GM18868 (cell line): ENCODE measurements around the gene ACP2.

Experiments
- ATAC-seq: cut with Tn5 transposase; IDR thresholded peaks from one replicate; pipeline ENCODE4 v1.9.1; 2021; ENCODE audit warnings: mild to moderate bottlenecking, moderate library complexity; ENCODE audit not compliant: unreplicated experiment

ACP2 gene

DNA sequence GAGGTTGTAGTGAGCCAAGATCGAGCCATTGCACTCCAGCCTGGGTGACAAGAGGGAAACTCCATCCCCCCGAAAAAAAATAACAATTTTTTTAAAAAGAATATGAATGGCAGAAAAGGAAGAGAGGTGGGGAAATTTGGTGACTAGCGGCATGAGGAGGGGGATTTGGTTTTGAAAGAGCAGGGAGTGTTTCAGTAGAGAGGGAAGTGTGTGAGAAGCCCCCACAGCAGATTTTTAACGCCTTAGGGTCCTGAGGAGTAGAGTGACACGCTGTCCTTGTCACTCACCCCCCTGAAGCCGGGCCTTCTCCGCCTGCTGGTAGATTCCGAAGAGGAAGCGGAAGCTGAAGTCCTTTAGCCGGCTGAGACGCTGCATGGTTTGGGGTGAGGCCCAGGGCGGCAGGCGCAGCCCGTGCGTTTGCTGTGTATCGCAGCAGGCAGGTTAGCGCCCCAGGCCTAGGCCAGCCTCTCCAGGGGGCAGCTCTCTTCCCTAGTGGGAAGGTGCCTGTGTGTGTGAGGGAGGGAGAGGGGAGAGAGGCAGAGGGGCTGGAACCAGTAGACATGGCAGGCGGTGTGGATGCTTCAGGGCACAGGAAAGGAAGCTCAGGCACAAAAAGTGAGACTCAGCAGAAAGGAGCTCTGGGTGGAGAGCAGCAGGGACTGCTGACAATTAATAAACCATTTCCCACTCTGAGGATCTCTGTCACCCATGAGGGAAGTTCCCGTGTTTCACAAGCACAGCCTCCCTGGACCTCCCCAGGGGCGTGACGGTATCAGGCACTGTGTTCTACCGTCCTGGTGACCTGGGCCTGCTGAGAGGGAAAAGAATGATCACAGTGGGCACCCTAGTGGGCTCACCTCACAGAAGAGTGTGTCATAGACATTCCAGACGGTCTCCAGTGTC lies 3.9 kb downstream of the ACP2 start:
- no peak for ATAC-seq

DNA sequence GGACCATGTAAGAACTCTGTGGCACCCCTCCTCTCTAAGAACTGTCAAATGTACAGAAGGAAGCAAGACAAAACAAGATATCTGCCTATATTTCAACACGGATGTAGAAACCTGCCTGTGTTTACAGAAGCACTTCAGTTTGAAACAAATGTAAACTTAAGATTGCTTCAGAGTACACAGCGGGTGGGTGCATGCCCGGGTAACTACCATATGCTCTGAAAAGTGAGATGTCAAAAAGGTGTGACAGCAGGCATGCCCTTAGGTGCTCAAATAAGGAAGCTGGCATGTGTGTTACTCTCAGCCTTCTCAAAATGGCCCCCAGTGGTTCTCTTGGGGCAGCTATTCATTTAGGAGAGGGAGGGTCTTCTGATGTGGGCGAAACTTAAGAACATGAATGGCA lies 5.2 kb downstream of the ACP2 start:
- no peak for ATAC-seq

DNA sequence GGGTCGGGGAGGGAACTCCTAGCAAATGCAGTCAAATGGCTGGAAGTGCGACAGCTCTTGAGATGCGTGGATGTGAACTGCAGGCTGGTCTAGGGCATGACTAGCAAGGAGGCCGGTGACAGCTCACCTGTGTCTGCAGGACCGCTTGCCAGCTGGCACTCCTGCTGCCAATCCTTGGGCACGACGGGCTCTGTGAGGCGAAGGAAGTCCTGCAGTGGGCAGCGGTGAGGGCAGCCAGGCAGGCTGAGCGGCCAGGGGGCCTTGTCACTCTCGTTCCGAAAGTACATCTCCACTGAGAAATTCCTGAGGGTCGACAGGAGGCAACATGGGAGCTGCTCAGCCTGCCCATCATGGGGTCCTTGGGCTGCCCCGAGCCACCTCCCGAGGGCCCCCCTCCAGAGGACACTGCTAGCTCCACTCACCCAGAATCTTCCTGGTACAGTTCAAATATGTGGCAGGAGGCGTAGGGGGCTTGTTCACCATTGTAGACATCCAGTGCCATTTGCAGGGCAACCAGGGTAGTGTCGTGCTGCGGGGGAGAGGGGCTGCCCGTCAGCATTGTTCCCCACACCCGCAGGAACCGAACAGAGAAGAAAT lies 5.9 kb downstream of the ACP2 start:
- ATAC-seq: no peak

DNA sequence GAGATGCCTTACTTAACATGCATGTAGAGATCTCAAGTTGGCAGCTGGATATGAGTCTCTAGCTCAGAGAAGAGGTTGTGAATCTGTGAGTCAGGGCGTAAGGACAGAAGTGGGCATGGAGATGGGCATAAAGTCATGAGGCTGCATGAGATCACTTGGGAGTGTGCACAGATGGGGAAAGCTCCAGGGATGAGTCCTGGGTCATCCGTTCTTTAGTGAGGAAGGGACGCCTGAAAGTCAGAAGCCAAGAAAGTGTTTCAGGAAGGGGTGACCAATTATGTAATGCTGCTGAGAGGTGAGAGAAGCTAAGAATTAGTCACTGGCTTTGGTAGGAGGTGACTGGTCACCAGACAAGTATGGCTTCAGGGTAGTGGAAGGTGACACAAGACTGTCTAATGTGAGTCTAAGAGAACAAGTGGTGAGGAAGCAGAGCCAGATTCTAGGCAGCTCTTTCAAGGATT lies 6.7 kb downstream of the ACP2 start:
- no peak for ATAC-seq

DNA sequence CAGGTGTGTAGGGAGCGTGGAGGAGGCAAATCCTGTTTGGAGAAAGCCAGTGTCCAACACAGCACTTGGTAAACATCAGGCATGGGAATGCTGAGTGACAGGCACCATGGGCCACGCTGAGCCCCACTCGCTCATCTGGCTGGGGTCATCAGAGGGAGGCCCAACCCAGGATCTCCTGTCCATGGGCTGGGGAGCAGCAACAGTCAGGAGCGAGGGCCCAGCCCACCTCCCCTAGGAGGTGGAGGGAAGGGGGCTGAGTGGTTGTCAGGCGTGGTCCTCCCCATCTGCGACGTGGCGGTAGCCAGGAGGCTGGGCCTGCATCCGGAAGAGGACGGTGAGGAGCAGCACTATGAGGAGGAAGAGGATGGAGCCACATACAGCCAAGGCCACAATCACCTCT lies 8.8 kb downstream of the ACP2 start:
- ATAC-seq: no peak

DNA sequence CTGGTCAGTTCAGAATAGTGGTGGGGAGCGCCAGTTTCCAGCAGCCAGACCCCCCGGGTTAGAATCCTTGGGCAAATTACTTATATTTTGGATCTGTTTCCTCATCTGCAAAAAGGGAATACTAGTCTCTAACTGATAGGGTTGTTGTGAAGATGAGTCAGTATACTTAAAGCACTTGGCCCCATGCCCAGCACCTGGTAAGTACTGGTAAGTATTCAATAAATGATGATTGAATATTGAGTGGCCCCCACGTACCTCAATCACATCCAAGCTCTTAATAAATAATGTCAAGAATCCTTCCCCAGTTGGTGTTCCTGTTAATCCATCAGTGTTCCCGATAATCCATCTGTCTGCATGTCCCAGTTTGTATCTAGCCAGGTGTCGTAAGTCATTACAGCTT lies 12.1 kb downstream of the ACP2 start:
- no peak for ATAC-seq

DNA sequence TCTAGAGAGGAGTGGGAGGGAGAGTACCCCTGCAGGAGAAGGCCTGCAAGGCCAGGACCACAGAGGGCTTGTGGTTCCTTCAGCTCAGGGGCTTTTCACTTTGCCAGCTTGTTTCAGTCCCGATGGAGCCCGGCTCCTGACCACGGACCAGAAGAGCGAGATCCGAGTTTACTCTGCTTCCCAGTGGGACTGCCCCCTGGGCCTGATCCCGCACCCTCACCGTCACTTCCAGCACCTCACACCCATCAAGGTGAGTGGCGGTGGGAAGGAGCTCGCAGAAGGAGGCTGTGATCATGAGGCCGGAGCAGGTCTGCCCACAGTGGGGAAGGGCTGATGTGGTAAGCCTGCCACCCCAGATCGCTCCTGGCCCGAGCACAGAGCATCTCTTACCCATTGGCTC lies 13.5 kb downstream of the ACP2 start:
- no peak for ATAC-seq

DNA sequence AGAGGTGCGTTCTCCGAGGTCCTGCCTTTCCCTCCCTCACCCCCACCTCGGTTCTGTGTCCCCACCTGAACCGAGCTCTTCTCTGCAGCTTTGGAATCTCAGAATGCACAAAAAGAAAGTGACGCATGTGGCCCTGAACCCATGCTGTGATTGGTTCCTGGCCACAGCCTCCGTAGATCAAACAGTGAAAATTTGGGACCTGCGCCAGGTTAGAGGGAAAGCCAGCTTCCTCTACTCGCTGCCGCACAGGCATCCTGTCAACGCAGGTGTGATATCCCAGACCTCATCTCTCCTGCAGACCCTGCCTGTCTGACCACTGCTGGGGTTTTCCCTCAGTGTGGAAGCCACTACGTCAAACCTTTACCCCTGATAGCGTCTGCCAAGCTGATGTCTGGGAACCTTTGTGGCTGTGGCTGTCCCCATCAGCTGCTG lies 13.9 kb downstream of the ACP2 start:
- ATAC-seq: no peak

DNA sequence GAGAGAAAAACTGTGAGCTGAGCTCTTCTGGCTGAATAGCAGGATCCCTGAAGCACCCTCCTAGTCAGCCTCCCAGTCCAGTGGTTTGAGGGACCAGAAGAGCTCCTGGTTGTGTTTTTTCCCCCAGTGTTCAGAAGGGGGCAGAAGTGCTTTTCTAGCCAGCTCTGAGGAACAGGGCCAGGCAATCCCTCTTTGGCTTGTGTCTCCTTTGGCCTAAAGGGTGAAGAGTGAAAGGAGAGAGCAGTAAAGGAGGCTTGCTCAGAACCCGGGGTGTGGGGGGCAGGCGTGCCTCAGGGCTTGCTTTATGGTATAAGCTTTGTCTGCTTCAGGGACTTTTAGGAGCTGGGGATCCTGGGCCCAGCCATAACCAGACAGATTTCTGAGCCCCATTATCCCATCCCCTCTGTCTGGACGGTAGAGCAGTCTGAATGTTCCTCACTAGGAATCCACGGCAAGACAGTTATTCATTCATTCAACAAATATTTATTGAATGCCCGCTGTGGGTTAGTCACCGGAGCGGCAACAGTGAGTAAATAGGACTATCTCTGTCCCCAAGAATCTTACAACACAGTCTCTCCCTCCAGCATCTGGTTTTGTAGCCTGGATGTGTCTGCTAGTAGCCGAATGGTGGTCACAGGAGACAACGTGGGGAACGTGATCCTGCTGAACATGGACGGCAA lies 14.5 kb downstream of the ACP2 start:
- ATAC-seq: no peak

DNA sequence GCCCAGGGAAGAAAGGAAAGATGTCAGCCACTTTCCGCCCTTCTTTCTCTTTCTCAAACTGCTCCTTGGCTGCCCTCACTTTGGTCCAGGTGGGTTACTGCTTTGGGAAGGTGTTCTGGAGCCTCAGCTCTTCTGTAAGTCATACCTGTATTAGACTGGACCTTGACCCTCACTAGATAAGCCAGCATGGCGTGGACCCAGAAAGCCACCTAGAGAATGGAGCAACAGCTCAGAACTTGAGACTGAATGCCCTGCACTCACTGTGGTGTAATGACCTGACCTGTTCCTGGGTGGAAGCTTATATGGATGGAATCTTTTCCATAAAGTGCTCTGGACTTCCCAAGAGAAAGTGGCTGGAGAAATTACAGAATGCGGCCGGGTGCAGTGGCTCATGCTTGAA lies 15.6 kb downstream of the ACP2 start:
- no peak for ATAC-seq

DNA sequence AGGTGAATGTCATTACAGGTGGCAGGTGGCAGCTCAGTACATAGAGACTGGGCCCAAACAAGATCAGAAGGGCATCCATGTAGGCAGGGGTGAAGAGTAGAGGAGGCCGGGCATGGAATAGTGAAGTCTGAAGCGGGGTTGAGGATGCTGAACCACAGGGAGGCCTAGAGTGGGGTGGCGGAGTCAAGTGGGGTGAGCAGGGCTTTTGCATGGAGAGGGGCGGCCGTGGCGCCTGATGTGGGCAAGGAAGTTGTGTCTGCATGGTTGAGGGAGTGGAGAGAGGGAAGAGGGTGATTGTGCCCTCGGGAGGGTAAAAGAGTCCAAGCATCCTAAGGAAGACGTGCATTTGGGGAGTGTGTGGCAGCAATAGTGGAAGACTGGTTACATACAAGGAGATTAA lies 19.5 kb downstream of the ACP2 start:
- ATAC-seq: no peak

DNA sequence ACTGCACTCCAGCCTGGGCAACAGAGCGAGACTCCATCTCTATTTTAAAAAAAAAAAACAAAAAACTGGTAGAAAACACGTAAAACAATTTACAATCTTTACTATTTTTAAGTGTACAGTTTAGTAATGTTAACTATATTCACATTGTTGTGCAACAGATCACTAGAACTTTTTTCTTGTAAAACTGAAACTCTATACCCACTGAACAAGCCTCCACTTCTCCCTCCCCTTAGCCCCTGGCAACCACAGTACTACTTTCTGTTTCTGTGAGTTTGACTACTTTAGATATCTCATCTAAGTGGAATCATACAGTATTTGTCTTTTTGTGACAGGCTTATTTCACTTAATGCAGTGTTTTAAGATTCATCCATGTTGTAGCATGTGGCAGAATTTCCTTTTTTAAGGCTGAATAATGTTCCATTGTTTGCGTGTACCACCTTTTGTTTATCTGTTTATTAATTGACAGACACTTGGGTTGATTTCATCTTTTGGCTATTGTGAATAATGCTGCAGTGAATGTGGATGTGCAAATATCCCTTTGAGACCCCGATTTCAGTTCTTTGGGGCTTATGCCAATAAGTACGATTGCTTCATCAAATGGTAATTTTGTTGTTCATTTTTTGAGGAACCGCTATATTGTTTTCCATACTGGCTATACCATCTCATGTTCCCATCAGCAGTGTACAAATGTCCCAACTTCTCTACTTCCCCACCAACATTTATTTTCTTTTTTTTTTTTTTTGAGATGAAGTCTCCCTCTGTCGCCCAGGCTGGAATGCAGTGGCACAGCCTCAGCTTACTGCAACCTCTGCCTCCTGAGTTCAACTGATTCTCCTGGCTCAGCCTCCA lies 22.8 kb downstream of the ACP2 start:
- ATAC-seq: peak; percentile 97

DNA sequence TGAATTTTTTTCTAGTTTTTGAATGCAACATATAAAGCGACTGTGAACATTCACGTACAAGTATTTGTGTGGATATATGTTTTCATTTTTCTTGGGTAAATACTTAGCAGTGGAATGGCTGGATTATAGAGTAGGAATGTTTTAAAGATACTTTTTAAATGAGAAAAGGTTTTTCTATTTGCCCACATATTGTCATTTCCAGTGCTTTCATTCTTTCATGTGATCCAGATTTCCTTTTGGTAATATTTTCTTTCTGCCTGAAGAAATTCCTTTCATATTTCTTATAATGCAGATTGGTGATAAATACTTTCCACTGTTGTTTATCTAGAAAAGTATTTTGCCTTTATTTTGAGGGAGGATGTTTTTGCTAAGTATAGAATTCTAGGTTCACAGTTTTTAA lies 25.9 kb downstream of the ACP2 start:
- ATAC-seq: no peak

DNA sequence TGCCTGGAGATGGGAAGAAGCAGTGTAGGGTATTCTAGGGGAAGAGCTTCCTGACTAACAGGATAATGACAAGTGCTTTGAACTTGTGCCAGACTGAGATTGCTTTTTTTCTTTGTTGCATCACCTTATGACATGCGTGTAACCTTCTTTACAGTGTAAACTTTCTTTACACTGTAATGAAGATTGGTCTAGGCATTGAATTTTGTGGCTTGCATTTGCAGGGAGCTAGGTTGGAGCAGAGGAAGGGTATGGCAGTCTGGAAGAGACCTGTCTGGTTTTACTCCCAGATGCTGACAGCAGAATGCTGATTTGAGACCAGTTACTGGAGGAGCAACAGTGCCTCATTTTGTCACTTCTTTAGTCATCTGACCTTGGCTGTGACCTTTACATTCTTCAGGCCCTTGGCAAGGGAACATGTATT lies 28.2 kb downstream of the ACP2 start:
- ATAC-seq: no peak

DNA sequence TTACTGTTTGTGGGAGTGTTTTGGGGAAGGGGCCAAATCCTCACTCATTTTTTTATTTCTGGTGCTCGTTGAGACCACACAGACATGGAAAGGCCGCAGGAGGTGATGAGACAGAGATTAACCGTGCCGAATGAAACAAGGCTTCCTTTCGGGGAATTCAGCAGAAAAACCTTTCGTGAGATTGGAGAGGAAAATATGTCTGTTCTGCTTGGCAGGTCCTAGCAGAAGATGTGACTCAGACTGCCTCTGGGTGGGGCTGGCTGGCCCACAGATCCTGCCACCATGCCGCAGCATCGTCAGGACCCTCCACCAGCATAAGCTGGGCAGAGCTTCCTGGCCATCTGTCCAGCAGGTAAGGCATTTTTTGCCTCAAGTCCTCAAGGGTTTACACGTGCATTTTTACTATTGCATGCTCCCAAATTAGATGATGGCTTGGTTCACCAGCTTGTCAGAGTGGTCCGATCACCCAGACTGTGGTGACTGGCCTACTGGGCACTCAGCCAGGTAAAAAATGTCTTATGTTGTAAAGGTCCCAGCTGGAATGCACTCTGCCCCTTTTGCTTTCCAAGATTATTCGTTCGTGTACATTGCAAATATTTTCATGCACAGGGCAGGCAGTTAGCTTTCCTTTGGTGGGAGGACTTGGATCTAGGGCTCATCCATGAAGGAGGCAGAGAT lies 32.4 kb downstream of the ACP2 start:
- peak; percentile 40 for ATAC-seq

DNA sequence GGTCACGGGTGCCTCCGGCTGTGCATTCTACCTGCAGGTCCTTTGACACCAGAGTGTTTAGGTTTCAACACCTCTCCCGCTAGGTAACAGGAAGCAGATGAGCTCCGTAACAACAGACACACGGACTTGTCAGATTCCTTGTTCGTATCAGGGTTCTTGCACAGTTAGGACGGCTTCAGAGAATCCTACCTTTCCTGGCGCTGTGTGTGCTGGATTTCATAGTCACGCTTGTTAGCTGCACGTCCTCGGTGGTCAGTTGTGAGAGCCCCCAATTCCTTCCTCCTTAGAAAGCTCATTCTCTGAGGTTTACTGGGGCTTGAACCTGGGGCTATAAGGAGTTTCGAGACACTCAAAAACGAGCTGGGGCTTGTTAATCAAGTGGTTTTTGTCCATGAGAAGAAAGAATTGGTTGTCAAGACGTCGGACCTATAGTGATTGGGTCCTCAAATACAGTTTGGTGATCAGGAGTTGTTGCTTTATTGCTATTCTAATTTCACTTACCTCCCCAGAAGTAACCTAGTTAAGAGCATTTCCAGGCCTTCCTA lies 33.2 kb downstream of the ACP2 start:
- no peak for ATAC-seq

DNA sequence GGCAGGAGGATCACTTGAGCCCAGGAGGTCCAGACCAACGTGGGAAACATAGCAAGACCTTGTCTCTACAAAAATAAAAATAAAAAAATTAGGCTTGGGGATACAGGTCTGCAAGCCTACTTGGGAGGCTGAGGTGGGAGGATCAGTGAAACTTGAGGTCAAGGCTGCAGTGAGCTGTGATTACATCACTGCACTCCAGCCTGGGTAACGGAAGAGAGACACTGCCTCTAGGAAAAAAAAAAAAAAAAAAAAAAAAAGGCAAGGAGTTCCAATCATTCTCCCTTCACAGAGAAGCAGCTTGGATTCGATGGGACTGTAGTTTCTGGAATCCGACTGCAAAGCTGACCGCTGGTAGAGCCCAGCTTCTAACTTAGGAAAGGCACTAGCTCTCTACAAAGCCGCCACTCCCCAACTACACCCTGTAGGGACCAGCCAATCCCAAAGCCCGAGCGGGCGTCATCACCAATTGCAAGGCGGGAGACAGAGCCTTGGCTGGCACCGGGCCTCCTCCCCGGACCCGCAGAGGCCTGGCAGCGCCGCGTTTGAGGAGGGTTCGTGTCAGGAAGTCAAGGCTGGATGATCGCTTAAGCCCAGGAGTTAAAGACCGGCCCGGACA lies 34.6 kb downstream of the ACP2 start:
- ATAC-seq: peak; percentile 69

DNA sequence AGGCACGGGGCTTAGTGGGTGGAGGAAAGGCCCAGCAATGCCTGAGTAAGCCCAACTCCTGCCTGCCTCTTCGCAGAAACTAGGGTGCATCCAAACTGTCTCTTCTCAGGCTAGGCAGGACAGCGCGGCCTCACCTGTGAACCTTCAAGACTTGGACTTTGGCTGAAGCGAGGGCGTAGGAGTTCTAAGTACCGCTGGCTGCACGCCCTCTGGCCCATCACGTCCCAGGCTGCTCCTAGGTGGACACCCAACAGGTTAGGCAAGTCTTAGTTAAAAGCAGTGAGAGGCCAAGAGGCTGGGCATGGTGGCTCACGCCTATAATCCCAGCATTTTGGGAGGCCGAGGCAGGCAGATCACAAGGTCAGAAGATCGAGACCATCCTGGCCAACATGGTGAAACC lies 35.7 kb downstream of the ACP2 start:
- no peak for ATAC-seq

DNA sequence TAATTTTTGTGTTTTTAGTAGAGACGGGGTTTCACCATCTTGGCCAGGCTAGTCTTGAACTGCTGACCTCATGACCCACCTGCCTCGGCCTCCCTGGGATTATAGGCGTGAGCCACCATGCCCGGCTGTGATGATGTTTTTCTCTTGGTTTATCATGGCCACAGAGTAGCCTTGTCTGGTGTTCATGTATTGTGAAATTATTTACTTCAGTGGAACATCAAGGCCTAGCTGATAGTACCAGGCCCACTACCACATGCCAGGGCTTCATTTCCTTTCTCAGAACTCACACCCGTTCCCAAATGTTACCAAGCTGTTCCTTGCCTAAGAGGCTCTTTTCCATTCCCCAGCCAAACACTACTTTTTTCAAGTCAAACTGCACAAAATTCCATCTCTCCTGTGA lies 40.0 kb downstream of the ACP2 start:
- no peak for ATAC-seq
